Measurements from ENCODE around the gene KCNQ1.

KCNQ1 gene

DNA sequence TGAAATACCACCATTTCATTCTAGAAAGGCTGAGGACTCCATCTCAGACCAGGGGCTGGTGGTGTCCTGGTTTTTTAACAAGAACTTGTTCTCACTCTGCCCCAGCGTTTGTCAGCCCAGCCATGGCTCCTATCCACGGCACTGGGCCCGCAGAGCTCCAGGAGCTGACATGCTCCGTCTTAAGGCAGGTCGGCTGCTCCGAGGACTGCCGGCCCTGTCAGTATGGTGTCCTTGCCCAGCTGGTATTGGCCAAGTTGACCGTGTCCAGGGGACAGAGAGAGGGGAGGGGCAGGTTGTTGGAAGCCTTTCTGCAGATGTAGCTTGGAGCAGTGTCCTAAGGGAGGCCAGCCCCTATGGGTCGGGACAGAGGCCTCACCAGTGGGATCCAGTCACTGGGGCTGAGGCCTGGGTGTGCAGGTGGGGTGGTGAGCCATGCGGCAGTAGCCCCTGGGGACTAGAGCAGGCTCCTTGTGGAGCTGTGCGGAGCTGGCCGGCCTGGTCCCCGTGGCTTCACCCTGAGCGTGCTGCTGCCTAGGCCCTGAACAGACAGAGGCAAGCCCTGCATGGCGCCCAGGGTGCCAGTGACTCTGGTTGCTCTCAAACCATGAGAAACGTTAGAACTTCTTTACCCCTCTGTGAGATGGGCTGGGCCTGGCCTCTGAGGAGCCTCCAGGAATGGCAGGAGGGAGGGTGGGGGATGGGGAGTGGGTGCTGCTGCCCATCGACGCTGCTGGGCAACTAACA, 294.9 kb downstream of the KCNQ1 start:
- Histone ChIP-seq H3K27me3 (ENCODE audit: low read length) (no peaks in the 10 kb centered on the region), H2AFZ (ENCODE audit: low read depth, low read length, severe bottlenecking) (no peak overlapping the region), H4K20me1 (ENCODE audit: low read depth, low read length) (no peaks in the 10 kb centered on the region), H3K4me3 (ENCODE audit: insufficient read depth, low read length, poor library complexity, severe bottlenecking) (no peak overlapping the region), H3K79me2 (ENCODE audit: insufficient read depth, low read length) (no peaks in the 10 kb centered on the region), H3K9ac (ENCODE audit: low read length) (no peak overlapping the region), H3K36me3 (ENCODE audit: low read length) (no peaks in the 10 kb centered on the region), H3K9me2 (replicated peaks; ENCODE audit: insufficient read depth, low read length) (no peaks in the 10 kb centered on the region), H3K9me3 (ENCODE audit: insufficient read depth, low read length) (no peaks in the 10 kb centered on the region), H3K27ac (ENCODE audit: low read depth, low read length) (no peak overlapping the region), H3K4me2 (ENCODE audit: low read depth, low read length, poor library complexity, severe bottlenecking) (no peak overlapping the region), H3F3A (ENCODE audit: insufficient read depth) (no peaks in the 10 kb centered on the region)
- TF ChIP-seq EZH2phosphoT487 (conservative IDR thresholded peaks at IDR 0.05; ENCODE audit: low read length) (no peak), CTCF (IDR thresholded peaks at IDR 0.05; ENCODE audit: insufficient read depth, low read length, poor library complexity, severe bottlenecking) (no peak)

DNA sequence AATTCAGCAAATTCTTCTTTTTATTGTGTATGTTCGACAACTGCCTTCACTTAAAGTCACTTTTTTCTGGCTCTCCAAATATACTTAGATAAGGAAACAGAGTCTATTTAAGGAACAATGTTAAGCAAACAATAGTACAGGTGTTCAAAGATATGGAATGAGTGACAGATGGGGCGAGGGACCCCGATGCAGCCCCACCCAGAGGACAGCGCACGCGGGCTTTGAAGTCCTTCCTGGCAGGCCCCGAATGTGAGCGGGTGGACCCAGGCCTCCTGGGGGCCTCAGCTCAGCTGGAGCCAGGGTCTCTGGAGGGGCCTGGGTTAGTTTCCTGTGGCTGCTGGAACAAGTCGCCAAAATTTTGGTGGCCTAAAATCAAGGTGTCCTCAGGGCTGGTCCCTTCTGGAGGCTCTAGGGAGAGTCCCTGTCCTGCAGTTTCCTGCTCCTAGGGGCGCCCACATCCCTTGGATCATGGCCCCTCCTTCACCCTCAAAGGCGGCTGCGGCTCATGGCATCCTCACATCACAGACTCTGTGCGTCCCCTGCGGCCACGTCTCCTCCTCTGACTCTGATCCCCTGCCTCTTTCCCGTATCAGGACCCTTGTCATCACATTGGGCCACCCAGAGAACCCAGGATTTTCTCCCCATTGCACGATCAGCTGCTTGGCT, 295.6 kb downstream of the KCNQ1 start:
- Histone ChIP-seq H3K4me2 (ENCODE audit: low read depth, low read length, poor library complexity, severe bottlenecking) (no peak overlapping the region), H3K27ac (ENCODE audit: low read depth, low read length) (no peak overlapping the region), H3K9ac (ENCODE audit: low read length) (no peak overlapping the region), H4K20me1 (ENCODE audit: low read depth, low read length) (no peaks in the 10 kb centered on the region), H3K27me3 (ENCODE audit: low read length) (no peaks in the 10 kb centered on the region), H3F3A (ENCODE audit: insufficient read depth) (no peaks in the 10 kb centered on the region), H3K36me3 (ENCODE audit: low read length) (no peaks in the 10 kb centered on the region), H2AFZ (ENCODE audit: low read depth, low read length, severe bottlenecking) (no peak overlapping the region), H3K4me3 (ENCODE audit: insufficient read depth, low read length, poor library complexity, severe bottlenecking) (no peak overlapping the region), H3K9me2 (replicated peaks; ENCODE audit: insufficient read depth, low read length) (no peaks in the 10 kb centered on the region), H3K79me2 (ENCODE audit: insufficient read depth, low read length) (no peaks in the 10 kb centered on the region), H3K9me3 (ENCODE audit: insufficient read depth, low read length) (no peaks in the 10 kb centered on the region)
- TF ChIP-seq EZH2phosphoT487 (conservative IDR thresholded peaks at IDR 0.05; ENCODE audit: low read length) (no peak), CTCF (IDR thresholded peaks at IDR 0.05; ENCODE audit: insufficient read depth, low read length, poor library complexity, severe bottlenecking) (no peak)

DNA sequence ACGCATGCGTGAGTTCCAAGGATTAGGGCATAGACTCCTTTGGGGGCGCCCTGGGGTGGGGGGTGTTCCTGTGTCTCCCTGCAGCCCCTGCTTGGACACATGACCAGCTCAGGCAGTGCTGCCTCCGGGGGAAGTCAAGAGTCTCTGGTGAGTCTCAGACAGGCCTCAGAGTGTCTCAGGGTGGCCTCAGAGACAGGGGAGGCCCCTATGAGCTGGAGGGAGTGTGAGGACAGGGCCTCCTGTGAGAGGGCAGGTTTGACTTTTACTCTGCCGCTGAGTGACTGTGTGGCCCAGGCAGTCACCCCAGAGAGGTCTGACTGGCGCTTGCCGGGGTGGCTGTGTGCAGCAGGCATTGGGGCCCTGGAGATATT, 296.2 kb downstream of the KCNQ1 start:
- no peak overlapping the region for H3K4me3 ChIP-seq (ENCODE audit: insufficient read depth, low read length, poor library complexity, severe bottlenecking)
- no peaks in the 10 kb centered on the region for H3K9me2 ChIP-seq (replicated peaks; ENCODE audit: insufficient read depth, low read length)
- H2AFZ ChIP-seq (ENCODE audit: low read depth, low read length, severe bottlenecking) = no peak overlapping the region
- no peaks in the 10 kb centered on the region for H3K79me2 ChIP-seq (ENCODE audit: insufficient read depth, low read length)
- H3K27ac ChIP-seq (ENCODE audit: low read depth, low read length) = no peak overlapping the region
- no peaks in the 10 kb centered on the region for H3K27me3 ChIP-seq (ENCODE audit: low read length)
- H4K20me1 ChIP-seq (ENCODE audit: low read depth, low read length) = no peaks in the 10 kb centered on the region
- no peaks in the 10 kb centered on the region for H3F3A ChIP-seq (ENCODE audit: insufficient read depth)
- no peaks in the 10 kb centered on the region for H3K9me3 ChIP-seq (ENCODE audit: insufficient read depth, low read length)
- H3K9ac ChIP-seq (ENCODE audit: low read length) = no peak overlapping the region
- H3K4me2 ChIP-seq (ENCODE audit: low read depth, low read length, poor library complexity, severe bottlenecking) = no peak overlapping the region
- TF ChIP-seq EZH2phosphoT487 (conservative IDR thresholded peaks at IDR 0.05; ENCODE audit: low read length) (no peak), CTCF (IDR thresholded peaks at IDR 0.05; ENCODE audit: insufficient read depth, low read length, poor library complexity, severe bottlenecking) (no peak)
- H3K36me3 ChIP-seq (ENCODE audit: low read length) = no peaks in the 10 kb centered on the region
